GM18526 (cell line): ENCODE results near the gene NKTR.

Source experiments
- POLR2A ChIP-seq: IDR thresholded peaks from 3 replicates; pipeline ENCODE4 v1.6.1; 2011; ENCODE audit not compliant: insufficient read length; ENCODE audit errors: extremely low read depth

Gene NKTR

GRCh38 chr3:42678447-42678846 is 78.0 kb downstream of the NKTR start:
- TF ChIP-seq POLR2A = no peak

DNA sequence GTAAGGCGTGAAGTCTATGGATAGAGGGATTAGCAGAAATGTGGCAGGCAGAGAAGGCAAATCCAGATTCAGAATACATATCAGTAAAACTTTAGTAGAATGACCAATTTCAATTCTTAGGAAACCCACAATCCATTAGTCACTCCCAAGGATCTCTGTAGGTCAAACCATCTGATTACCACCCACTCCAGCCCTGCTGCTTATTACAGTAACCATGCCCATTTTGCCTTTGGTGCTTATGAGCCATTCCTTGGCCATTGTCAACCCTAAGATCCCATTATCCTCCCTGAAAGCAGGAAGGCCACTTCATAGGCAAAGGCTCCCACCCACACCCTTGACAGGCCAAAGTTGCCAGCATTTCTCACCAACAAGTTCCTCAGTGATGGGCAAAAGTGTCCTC is 79.8 kb downstream of the NKTR start:
- no peak for TF ChIP-seq POLR2A

- no peak for TF ChIP-seq POLR2A
Measured at GRCh38 chr3:42680806-42681205, 80.3 kb downstream of the NKTR start.

- no peak for TF ChIP-seq POLR2A
Measured at GRCh38 chr3:42681361-42682038, 81.0 kb downstream of the NKTR start.

DNA sequence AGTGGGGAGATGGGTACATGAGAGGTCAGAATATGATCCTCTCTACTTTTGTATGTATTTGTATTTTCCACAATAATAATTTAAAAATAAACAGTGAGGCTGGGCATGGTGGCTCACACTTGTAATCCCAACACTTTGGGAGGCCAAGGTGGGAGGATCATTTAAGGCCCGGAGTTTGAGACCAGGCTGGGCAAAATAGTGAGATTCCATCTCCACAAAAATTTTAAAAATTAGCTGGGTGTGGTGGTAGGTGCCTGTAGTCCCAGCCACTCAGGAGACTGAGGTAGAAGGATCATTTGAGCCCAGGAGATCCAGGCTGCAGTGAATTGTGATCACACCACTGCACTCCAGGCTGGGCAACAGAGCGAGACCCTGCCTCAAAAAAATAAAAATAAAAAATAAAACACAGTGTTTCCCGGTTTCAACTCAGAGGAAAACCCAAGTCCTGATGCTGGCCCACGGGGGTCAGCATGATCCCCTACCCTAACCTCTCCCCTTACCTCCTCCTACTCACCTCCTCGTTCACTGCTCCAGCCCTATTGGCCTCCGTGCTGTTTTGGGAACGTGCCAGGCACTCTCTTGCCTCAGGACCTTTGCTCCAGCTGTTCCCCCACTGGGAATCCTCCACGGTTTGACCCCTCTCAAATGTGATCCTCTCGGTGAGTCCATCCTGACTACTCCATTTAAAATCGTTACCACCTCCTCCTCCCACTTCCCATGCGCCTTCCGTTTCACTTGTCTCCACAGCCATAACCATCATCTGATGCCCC is 82.0 kb downstream of the NKTR start:
- no peak for TF ChIP-seq POLR2A

GRCh38 chr3:42683875-42684598 is 83.6 kb downstream of the NKTR start:
- TF ChIP-seq POLR2A = no peak

DNA sequence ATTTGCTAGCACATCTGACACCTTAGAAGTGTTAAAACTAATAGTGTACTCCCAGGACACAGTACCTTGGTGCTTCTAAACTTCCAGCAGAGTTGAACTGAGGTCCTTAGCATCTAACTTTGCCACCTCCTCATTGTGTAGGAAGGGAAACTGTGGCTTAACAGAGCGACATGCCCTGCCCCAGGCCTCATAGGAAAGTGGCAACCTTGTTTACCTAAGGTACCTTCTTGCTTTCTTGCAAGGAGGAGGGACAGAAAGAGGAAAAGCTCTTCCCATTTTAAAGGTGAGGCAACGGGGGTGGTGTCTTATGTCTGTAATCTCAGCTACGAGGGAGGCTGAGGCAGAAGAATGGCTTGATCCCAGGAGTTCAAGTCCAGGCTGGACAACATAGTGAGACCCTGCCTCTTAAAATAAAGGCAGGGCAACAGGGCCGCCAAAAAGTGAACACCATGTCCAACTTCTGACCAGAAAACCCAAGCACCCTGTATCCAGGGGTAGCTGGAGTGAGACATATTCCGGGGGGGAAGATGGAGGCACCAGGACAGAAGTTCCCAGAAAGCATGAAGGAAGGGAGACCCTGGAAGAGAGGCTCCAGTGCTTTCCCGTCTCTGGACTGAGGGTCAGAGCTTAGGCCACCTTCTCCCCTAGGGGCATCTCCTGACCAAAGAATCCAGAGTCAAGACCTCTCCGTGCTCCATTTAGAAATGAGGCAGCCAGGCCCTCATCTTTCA is 84.3 kb downstream of the NKTR start:
- no peak for TF ChIP-seq POLR2A

- no peak for TF ChIP-seq POLR2A
Measured at GRCh38 chr3:42685363-42685881, 84.9 kb downstream of the NKTR start, which contains the start of gene KLHL40. Gene KLHL40, plus strand, starts transcription at chr3:42685537. Its CDS starts 82 bp downstream, at chr3:42685619.

DNA sequence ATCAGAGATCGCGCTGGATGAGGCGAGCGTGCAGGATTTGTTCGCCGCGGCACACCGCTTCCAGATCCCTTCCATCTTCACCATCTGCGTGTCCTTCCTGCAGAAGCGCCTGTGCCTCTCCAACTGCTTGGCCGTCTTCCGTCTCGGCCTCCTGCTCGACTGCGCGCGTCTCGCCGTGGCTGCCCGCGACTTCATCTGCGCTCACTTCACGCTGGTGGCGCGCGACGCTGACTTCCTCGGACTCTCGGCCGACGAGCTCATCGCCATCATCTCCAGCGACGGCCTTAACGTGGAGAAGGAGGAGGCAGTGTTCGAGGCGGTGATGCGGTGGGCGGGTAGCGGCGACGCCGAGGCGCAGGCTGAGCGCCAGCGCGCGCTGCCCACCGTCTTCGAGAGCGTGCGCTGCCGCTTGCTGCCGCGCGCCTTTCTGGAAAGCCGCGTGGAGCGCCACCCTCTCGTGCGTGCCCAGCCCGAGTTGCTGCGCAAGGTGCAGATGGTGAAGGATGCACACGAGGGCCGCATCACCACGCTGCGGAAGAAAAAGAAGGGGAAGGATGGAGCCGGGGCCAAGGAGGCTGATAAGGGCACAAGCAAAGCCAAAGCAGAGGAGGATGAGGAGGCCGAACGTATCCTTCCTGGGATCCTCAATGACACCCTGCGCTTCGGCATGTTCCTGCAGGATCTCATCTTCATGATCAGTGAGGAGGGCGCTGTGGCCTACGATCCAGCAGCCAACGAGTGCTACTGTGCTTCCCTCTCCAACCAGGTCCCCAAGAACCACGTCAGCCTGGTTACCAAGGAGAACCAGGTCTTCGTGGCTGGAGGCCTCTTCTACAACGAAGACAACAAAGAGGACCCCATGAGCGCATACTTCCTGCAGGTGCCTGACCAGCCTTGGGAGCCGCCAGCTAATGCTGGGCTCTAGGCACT is 85.7 kb downstream of the NKTR start:
- no peak for TF ChIP-seq POLR2A

DNA sequence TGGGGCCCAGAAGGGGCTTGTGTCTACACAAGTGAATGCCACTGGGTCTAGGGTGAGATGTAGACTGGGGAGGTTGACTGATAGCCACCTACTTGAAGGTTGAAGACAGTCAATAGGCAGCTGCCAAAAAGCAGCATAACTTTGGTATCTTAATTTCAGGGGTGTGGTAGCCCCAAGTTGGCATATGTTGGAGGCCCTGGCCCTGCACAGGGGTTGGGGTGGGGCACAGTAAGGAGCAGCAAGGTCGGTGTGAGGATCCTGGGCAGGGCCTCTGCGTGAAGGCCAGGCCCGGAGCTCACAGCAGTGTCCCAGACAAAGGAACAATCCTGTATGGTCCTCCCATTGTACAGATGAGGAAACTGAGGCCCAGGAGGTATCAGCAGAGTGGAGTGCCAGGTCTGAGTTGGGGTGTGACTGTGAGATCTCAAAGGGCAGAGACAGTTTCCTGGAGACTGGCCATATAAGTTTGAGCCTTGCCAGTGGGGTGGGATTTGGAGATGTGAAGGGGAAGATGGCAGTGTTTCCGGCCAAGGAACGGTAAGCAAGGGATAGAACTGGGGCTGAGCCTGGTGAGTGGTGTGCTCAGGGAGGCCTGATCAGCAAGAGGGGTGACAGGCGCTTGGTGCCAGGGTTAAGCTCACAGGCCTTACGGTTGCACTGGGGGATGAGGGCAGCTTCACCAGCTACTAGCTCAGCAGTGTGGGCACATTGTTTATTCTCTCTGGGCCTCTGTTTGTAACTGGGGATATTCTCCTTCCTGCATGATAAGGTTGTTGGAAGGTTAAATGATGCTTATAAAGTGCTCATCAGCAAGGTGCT is 86.6 kb downstream of the NKTR start:
- no peak for TF ChIP-seq POLR2A

- TF ChIP-seq POLR2A = no peak
Measured at GRCh38 chr3:42688016-42688415, 87.5 kb downstream of the NKTR start.

- no peak for TF ChIP-seq POLR2A
Measured at GRCh38 chr3:42688487-42689420, 88.3 kb downstream of the NKTR start.
